ENCODE results near the gene MEPCE. TPM values are rescaled to one million over a fixed set of nuclear protein-coding genes. Genes with fewer than 3 reads are reported as not detected.

MEPCE gene
- total and polyA plus RNA-seq, 4 donors, result 6.7 to 21.8 (median 16.5) TPM

DNA sequence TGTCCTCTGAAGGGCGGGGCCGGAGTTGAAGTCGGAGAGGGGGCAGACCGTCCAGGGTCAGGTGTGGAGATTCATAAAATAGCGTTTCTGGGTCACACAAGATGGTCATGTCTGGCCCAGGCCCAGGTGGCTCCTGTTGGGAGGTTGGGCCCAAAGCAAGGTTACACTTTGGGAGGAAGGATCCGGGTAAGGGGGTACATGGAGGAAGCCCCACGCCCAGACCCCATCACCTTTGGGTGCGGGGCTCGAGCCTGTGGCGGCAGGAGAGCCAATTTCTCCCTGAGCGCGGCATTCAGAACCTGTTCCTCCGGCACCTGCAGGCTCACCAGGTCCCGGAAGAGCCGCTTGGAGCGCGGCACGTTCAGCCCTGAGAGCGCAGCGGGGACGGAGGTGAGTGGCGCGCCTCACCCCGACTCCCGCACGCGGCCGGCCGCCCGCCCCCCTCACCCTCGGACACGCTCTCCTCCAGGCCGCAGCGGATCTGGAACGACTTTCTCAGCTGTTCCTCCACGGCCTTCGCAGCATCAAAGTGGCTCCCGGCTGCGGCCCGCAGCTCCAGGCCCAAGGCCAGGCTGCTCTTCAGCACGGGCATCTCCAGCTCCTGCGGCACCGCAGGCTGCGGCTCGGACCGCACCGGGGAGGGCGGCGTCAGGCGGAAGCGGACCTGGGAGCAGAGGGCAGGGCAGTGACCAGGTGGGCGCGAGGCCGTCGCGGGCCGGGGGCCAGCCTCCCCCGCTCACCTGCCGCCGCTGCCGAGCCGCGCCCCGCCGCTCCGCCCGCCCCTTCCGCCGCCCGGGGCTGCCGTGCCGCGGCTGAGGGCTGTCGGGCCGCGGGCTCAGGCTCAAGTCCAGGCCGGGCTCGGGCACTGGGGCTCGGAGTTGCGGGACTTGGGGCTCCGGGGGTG is 6.0 kb downstream of the MEPCE start:
- Histone ChIP-seq H3K9ac (ENCODE audit: low read depth in 1 of 2, low read length in 2 of 2) (peak overlapping the region; percentile 68 to 71), H3K36me3 (ENCODE audit: control insufficient read depth in 4 of 4, insufficient read depth in 3 of 4, low read depth in 1 of 4, low read length in 3 of 4) (peaks cover 7 to 14% (median 8%) of the 10 kb centered on the region in 4 donors), H3K4me3 (ENCODE audit: low read depth in 1 of 3, low read length in 3 of 3) (peak overlapping the region; percentile 77 to 88 (median 84)), H3K27ac (ENCODE audit: low read depth in 1 of 2, low read length in 2 of 2) (peak overlapping the region; percentile 90 to 99), H3K4me1 (ENCODE audit: control insufficient read depth in 4 of 4, insufficient read depth in 4 of 4, low read length in 3 of 4) (peaks cover 7 to 36% (median 26%) of the 10 kb centered on the region in 4 donors), H3K9me3 (ENCODE audit: control insufficient read depth in 4 of 4, low read length in 3 of 4) (no peaks in the 10 kb centered on the region), H3K27me3 (ENCODE audit: control insufficient read depth in 4 of 4, insufficient read depth in 4 of 4, low read length in 3 of 4) (no peaks in the 10 kb centered on the region)
- 1% methylated on average over 81 of the region's 81 CpGs for WGBS
- DNase-seq (ENCODE audit: low spot score), result peak; percentile 59
- TF ChIP-seq YY1 (IDR thresholded peaks at IDR 0.05), result peak; percentile 10
- TF ChIP-seq, protein P1, sequence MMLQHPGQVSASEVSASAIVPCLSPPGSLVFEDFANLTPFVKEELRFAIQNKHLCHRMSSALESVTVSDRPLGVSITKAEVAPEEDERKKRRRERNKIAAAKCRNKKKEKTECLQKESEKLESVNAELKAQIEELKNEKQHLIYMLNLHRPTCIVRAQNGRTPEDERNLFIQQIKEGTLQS (IDR thresholded peaks at IDR 0.05), result no peak

DNA sequence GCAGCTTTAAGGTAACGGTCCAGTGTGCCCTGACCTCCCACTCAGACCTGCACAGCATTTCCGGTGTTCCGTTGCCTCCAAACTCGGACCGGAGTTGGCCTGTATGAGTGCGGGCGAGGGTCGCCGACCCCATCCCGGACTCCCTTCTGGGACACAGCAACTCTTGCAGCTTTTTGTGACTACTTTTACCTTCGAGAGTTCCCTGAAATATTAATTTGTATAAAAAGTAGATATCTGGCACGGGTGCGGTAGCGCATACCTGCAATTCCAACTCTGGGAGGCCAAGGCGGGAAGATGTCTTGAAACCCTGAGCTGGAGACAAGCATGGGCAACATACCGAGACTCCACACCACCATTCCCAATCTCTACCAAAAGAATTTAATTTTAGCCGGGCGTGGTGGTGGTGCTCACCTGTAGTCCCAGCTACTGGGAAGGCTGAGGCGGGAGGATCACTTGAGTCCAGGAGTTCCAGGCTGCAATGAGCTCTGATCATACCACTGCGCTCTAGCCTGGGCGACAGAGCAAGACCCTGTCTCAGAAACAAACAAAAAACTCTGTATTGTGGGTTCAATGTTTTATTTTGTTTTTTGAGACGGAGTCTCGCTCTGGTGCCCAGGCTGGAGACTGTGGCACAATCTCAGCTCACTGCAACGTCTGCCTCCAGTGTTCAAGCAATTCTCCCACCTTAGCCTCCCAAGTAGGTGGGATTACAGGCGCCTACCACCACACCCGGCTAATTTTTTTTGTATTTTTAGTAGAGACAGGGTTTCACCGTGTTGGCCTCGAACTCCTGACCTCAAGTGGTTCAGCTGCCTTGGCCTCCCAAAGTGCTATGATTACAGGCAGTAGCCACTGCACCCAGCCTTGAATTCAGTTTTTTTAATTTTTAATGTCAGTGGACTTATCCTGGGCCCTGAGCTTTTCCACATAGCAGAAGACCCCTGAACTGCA is 7.8 kb downstream of the MEPCE start:
- no peak overlapping the region for H3K4me3 ChIP-seq (ENCODE audit: low read depth in 1 of 3, low read length in 3 of 3)
- H3K9me3 ChIP-seq (ENCODE audit: control insufficient read depth in 4 of 4, low read length in 3 of 4), result no peaks in the 10 kb centered on the region
- DNase-seq (ENCODE audit: low spot score), result no peak
- TF ChIP-seq FOXA1 (IDR thresholded peaks at IDR 0.05) (no peak), RXRA (IDR thresholded peaks at IDR 0.05) (no peak), HNF4A (conservative IDR thresholded peaks at IDR 0.05) (no peak), HNF4G (IDR thresholded peaks at IDR 0.05) (no peak), GABPA (IDR thresholded peaks at IDR 0.05 in 1 of 2, conservative IDR thresholded peaks at IDR 0.05 in 1 of 2) (no peak), TAF1 (conservative IDR thresholded peaks at IDR 0.05) (no peak), NR2F2 (IDR thresholded peaks at IDR 0.05) (no peak), SP1 (IDR thresholded peaks at IDR 0.05) (no peak), EGR1 (IDR thresholded peaks at IDR 0.05; ENCODE audit: low read depth in 2 of 2) (no peak)
- TF ChIP-seq, protein P2, sequence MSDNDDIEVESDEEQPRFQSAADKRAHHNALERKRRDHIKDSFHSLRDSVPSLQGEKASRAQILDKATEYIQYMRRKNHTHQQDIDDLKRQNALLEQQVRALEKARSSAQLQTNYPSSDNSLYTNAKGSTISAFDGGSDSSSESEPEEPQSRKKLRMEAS (IDR thresholded peaks at IDR 0.05), result no peak
- TF ChIP-seq, protein P3, sequence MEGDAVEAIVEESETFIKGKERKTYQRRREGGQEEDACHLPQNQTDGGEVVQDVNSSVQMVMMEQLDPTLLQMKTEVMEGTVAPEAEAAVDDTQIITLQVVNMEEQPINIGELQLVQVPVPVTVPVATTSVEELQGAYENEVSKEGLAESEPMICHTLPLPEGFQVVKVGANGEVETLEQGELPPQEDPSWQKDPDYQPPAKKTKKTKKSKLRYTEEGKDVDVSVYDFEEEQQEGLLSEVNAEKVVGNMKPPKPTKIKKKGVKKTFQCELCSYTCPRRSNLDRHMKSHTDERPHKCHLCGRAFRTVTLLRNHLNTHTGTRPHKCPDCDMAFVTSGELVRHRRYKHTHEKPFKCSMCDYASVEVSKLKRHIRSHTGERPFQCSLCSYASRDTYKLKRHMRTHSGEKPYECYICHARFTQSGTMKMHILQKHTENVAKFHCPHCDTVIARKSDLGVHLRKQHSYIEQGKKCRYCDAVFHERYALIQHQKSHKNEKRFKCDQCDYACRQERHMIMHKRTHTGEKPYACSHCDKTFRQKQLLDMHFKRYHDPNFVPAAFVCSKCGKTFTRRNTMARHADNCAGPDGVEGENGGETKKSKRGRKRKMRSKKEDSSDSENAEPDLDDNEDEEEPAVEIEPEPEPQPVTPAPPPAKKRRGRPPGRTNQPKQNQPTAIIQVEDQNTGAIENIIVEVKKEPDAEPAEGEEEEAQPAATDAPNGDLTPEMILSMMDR (IDR thresholded peaks at IDR 0.05; ENCODE audit: low read depth, low read length, missing input control), result no peak
- TF ChIP-seq, protein P4, sequence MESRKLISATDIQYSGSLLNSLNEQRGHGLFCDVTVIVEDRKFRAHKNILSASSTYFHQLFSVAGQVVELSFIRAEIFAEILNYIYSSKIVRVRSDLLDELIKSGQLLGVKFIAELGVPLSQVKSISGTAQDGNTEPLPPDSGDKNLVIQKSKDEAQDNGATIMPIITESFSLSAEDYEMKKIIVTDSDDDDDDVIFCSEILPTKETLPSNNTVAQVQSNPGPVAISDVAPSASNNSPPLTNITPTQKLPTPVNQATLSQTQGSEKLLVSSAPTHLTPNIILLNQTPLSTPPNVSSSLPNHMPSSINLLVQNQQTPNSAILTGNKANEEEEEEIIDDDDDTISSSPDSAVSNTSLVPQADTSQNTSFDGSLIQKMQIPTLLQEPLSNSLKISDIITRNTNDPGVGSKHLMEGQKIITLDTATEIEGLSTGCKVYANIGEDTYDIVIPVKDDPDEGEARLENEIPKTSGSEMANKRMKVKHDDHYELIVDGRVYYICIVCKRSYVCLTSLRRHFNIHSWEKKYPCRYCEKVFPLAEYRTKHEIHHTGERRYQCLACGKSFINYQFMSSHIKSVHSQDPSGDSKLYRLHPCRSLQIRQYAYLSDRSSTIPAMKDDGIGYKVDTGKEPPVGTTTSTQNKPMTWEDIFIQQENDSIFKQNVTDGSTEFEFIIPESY (IDR thresholded peaks at IDR 0.05), result no peak
- H3K4me1 ChIP-seq (ENCODE audit: control insufficient read depth in 4 of 4, insufficient read depth in 4 of 4, low read length in 3 of 4), result peaks cover 0 to 20% (median 11%) of the 10 kb centered on the region in 4 donors
- WGBS, result 91% methylated on average over 28 of the region's 28 CpGs
- peaks cover 2 to 14% (median 6%) of the 10 kb centered on the region in 4 donors for H3K36me3 ChIP-seq (ENCODE audit: control insufficient read depth in 4 of 4, insufficient read depth in 3 of 4, low read depth in 1 of 4, low read length in 3 of 4)
- H3K27ac ChIP-seq (ENCODE audit: low read depth in 1 of 2, low read length in 2 of 2), result peak overlapping the region; percentile 90 to 99
- no peak overlapping the region for H3K9ac ChIP-seq (ENCODE audit: low read depth in 1 of 2, low read length in 2 of 2)
- no peaks in the 10 kb centered on the region for H3K27me3 ChIP-seq (ENCODE audit: control insufficient read depth in 4 of 4, insufficient read depth in 4 of 4, low read length in 3 of 4)
